ENCODE data around the gene R3HDM2. TPM values are rescaled to one million over a fixed set of nuclear protein-coding genes. Genes with fewer than 3 reads are reported as not detected.

R3HDM2 gene
- total RNA-seq, 4 donors from 2014 or later = 30.7 to 40.8 (median 35.5) TPM

GRCh38 chr12:57222286-57223190 is 208.3 kb downstream of the R3HDM2 start:
- Histone ChIP-seq H3K36me3 (no peaks in the 10 kb centered on the region), H3K27me3 (peaks cover 35% of the 10 kb centered on the region), H3K4me3 (replicated peaks in 1 of 3) (no peak overlapping the region), H3K9me3 (no peaks in the 10 kb centered on the region), H3K27ac (no peak overlapping the region), H3K4me1 (peaks cover under 1 to 28% of the 10 kb centered on the region in 2 donors)
- 21 to 23% methylated on average over 13 of the region's 13 CpGs for WGBS, 2 donors
- DNase-seq = no peak
- TF ChIP-seq POLR2A (IDR thresholded peaks at IDR 0.05) (no peak), CTCF (IDR thresholded peaks at IDR 0.05) (no peak)
- intact Hi-C loops (cut with DNase I) = no loop called here

- DNase-seq = no peak
- Histone ChIP-seq H3K27me3 (peaks cover 39% of the 10 kb centered on the region), H3K4me3 (replicated peaks in 1 of 3) (no peak overlapping the region), H3K9me3 (no peaks in the 10 kb centered on the region), H3K36me3 (no peaks in the 10 kb centered on the region), H3K27ac (no peak overlapping the region), H3K4me1 (peaks cover 8 to 26% of the 10 kb centered on the region in 2 donors)
- intact Hi-C loops (cut with DNase I) = no loop called here
- WGBS, 2 donors = 12 to 20% methylated on average over 10 to 16 of the region's 24 CpGs
- no peak for TF ChIP-seq CTCF (IDR thresholded peaks at IDR 0.05)
- TF ChIP-seq POLR2A (IDR thresholded peaks at IDR 0.05) = no peak
These were observed 209.5 kb downstream of the R3HDM2 start for GRCh38 chr12:57221169-57221917.

DNA sequence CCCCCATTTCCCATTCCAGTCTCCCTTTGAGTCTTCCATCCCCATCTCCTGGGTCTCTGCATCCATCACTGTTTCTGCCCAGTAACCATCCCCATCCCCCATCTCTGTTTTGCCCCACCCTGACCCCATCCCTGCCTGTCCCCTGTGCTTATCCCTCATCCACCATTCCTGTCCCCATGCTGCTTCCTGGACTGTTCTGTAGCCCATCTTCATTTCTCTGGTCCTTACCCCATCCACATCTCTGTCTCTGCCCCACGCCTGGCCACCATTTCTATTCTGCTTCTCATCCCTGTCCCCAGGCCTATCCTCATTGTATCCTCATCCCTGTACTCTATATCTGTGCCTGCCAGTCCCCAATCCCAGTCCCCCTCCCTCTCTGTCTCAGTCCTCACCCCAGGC is 210.1 kb downstream of the R3HDM2 start:
- peaks cover 8 to 29% of the 10 kb centered on the region in 2 donors for H3K4me1 ChIP-seq
- TF ChIP-seq POLR2A (IDR thresholded peaks at IDR 0.05) = no peak
- TF ChIP-seq CTCF (IDR thresholded peaks at IDR 0.05) = no peak
- H3K27me3 ChIP-seq = peaks cover 36% of the 10 kb centered on the region

DNA sequence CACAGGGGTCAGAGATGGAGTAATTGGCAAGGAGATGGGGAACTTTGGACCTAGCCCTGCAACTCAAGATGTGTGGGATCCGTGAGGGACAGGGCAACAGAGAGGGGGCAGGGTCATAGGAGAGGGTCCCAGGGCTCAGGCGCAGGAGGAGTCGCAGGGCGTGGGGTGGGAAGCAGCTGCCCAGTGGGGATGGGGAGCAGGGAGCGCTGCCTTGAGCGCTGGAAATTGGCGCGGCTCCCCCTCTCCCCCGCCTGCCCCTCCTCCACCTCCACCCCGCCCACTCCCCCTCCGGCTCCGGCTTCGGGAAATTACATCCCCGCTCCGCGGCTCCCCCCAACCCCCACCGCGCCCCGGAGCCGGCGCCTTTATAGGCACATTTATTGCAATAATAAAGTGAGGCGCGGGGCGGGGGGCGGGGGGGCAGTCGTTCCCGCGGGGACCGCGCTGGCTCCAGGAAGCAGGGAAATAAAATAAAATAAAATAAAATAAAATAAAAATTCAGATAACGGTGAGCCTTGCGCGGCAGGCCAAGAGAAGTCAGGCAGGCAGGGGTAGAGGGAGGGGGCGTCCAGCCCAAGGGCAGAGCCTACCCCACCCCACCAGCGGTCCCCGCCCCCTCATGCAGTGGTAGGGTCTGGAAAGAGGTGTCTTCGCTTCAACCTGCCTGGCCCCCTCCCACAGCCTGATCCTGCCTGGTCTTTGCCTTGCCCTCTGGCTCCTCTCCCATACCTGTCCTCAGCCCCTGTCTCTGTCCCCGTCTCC is 210.7 kb downstream of the R3HDM2 start:
- intact Hi-C loops (cut with DNase I) = no loop called here
- no peak overlapping the region for H3K27ac ChIP-seq
- peaks cover 8 to 26% of the 10 kb centered on the region in 2 donors for H3K4me1 ChIP-seq
- peaks cover 36% of the 10 kb centered on the region for H3K27me3 ChIP-seq
- no peaks in the 10 kb centered on the region for H3K9me3 ChIP-seq
- H3K36me3 ChIP-seq = no peaks in the 10 kb centered on the region
- H3K4me3 ChIP-seq (replicated peaks in 1 of 3) = no peak overlapping the region
- no peak for DNase-seq
- TF ChIP-seq POLR2A (IDR thresholded peaks at IDR 0.05) (no peak), CTCF (IDR thresholded peaks at IDR 0.05) (no peak)
- WGBS, 2 donors = 8% methylated on average over 38 of the region's 38 CpGs

More for the DNA sequence above, 210.1 kb downstream of the R3HDM2 start:
- intact Hi-C loops (cut with DNase I) = no loop called here
- DNase-seq = no peak
- H3K4me3 ChIP-seq (replicated peaks in 1 of 3) = no peak overlapping the region
- no peaks in the 10 kb centered on the region for H3K36me3 ChIP-seq
- H3K9me3 ChIP-seq = no peaks in the 10 kb centered on the region
- H3K27ac ChIP-seq = no peak overlapping the region
- WGBS, 2 donors = 39 to 41% methylated on average over 1 of the region's 1 CpG
